GM21526 (cell line): ENCODE measurements around the gene RNF167.

ENCODE experiments used
- ATAC-seq: cut with Tn5 transposase; IDR thresholded peaks from one replicate; pipeline ENCODE4 v1.9.1; 2021; ENCODE audit warnings: moderate library complexity; ENCODE audit not compliant: unreplicated experiment, low FRiP score

Gene RNF167

DNA sequence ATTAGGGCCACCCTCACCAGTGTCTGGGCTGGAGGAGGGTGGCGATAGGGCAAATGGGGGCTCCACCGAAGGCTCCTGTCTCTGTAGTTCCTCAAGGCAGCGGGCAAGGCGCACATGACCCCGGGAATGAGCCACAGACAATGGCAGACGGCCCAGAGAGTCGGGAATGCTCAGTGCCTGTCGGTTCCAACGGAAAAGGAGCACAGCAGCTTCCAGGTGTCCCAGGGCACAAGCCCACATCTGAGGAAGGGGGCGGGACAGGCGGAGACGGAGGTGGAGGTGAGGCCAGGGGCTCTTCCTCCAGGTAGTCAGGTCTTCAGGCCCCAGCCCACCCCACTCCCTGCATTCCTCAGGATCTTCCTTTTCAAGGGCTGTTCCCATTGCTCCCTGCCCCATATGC is 32.7 kb downstream of the RNF167 start:
- ATAC-seq, result no peak

DNA sequence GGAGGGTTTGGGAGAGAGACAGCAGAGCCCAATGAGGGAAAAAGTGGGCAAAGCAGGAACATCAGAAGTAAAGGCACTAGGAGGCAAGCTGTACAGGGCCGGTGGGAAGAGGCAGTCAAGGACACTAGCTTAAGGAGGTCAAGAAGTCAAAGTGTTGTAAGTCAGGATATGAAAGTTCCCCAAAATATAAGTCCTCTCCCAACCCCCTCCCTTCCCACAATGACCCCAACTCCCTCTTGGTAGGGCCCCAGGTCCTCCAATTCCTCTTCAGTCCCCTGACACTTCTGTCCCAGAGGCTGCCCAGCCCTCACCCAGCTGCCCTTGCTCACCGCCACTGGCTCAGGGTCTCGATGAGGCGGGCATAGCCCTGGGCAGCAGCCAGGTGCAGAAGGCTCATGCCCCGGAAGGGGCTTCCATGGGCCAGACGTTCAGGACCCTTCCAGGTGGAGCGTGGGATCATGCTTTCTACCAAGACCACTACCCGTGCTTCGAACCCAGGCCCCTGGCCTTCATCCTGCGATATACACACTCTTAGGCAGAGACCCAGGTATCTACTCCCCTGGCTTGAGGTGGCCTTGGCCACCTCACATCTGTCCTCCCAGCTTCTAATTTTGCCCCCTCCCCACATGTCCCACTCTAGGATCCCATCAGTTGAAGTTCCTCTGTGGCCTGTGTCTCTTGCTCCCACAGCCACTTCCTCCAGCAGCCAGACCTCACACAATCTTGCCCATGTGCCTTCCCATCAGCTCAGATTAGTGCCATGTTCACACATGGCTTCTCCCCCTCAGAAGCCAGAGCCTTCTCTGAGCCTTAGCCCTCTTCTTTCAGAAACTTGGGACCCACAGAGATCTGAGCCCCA is 33.4 kb downstream of the RNF167 start:
- no peak for ATAC-seq

DNA sequence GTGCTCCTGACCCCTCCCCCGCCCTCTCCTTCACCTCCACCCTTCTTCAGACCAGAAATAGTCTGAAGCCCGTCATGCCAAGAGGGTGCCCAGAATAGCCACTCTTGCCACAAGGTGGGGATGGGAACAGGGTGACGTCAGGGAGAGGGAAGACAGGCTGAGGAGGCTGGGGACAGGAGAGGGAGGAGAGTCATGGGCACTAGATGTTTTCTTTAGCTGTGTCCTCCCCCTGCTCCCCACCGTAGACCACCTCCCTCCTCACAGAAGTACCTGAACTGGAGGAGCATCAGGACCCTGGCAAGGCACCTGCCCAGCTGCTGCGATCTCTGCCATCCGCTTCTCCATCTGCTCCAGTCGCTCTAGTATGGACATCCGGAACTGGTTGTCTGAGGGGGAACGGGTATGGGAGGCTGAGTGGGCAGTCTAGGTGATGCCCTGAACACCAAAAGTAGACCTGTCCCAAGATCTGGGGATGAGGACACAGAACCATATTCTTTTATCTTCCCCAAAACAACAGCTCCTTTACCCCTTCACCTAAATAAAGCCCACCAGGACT is 34.1 kb downstream of the RNF167 start:
- no peak for ATAC-seq

DNA sequence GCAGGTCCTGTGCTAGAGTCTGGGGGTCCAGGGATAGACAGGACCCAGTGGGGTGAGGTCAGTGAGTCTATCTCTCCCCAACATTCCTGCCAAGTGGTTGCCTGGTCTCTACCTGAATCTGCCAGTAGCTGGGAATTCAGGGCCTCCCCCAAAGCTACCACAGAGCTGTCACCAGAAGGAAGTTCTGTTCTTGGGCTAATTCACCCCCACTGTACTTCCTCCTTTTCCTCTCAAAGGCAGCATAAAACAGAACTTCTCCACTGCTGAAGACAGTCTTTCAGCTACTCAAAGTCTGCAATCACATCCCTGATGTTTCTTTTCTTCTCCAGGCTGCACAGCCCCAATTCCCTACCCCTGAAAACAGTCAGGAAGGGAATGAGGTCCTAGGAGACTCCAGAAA is 38.7 kb downstream of the RNF167 start:
- no peak for ATAC-seq

DNA sequence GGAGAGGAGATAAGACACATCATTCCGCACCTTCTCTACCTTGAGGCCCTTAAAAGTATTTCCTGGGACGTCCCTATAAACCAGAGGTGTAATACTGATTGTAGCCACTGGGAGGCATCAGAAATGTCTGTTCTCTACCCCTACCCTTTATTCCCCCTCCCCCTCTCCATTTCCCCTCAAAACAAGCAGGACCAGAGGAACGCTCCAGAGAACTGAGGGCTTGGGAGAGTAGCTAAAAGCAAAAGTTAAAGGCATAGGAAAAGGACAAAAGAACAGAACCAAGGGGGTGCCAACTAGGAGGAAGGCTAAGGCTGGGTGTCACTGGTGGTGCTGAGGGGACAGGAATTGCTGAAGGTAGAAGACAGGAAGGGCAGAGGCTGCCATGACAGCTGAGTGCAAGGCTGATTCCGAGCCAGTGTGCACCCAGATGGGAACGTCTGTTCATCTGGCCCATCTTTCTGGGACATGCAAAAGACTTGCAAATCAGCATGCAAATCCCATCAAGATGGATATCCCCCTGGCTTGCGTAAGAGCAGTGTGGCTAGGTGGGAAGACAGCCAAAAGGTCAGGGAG is 40.7 kb downstream of the RNF167 start:
- no peak for ATAC-seq

DNA sequence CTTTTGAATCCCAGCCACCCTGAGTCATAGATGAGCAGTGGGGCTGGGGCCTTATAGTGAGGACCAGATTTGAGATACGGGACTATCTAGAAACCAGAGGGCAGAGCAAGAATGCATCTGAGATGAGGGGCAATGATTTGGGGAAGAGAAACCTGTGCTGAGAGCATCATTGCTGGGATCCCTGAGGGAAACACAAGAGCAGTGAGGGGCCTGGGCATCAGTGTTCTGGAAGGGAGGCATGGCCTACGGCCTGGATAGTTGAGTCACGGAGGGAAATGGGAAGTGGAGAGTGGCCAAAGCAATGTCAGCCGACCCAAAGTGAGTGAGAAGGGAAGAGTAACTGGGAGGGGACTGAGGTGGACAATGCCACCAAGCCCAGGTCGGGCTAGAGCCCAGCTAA is 42.2 kb downstream of the RNF167 start:
- no peak for ATAC-seq

DNA sequence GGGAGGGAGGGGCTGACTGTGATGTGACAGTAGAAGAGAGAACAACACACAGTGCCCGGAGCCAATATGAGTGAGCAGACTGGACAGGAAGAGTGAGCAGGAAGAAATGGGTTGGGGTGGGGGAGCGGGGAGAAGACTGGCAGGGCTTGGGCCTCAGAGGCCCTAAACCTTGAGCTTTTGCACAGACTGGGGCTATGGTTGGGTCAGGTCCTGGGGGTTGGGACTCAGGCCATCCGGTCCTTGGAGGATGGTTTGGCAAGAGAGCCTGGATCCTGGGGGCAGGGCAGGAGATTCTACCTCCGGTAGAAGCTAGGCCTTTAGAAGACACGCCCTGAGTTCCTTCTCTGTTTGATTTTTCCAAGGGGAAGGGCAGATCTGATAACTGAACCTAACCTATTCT is 46.3 kb downstream of the RNF167 start:
- ATAC-seq, result no peak

DNA sequence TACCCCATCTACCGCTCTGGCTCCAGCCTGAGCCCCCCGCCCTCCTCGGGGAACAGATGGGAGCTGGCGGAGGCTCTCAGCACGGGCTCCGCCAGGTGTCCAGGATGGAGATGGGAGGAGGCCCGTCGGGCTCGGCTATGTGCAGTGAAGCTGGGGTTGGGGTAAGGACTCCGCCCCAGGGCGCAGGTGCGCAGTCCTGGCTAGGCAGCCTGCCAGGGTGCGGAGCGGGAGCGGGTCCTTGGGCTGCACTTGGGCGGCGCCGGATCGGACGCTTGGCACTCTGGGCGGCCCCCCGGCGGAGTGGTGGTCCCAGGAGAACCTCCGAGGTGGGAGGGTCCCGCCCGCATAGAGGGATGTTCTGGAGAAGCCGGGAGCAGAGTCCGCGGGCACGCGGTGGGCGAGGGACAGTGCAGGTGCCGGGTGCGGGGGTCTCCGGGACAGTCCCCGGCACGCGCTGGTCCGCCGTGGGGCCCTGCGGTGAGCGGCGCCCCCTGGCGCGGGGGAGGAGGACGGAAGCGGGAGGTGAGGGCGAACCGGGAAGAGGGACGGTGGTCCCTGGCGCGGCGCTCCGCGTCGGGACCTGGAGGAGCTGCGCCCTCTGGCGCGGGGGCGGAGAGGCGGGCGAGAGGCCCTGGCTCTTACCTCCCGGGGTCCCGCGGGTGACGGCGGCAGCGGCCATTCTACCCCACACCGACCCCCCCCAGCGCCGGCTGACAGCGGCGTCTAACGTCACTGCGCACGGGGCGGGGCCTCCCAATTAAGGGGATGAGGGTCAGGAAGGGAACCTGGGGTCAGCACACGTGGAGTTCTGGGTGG is 47.1 kb downstream of the RNF167 start, which contains the start of gene CAMTA2:
Gene CAMTA2, minus strand, starts transcription at position 725 of the 816 bp plus-strand sequence. CDS start 1,453 bp downstream, outside the sequence.
- peak; percentile 49 for ATAC-seq

DNA sequence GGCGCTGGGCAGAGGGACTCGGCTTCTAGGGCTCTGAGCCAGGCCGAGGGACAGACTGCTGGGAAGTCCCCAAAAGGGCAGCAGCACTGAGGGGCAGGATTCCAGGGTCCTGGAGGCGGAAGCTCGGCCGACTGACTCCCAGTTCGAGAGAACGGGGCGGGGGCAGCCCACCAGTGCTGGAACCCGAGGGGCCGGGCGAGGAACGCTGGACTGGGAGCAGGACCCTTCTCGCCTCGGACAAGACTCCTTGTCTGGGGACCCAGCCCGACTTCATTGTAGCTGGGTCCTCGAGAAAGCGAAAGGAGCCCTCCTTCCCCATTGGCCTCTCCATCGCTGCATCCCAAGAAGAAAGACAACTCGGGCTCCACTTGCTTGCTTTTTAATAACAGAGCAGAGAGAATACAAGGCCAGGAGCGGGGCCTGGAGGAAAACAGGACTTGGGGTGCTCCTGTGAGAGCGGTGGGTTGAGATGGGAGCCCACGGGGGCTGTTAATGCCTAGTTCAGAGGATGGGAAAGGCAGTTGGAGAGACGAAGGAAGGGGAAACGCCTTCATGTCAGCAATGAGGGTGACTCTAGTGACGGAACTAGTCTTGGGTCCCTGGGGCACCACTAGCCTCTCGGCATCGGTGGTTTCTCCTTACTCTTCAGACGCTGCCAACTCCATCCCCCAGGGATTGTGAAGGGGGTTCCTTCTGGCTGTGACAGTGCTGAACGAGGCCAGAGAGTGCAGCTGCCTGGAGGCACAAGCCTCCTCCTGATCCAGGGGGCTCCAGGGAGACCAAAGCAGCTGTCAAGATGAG is 47.9 kb downstream of the RNF167 start:
- ATAC-seq, result no peak

DNA sequence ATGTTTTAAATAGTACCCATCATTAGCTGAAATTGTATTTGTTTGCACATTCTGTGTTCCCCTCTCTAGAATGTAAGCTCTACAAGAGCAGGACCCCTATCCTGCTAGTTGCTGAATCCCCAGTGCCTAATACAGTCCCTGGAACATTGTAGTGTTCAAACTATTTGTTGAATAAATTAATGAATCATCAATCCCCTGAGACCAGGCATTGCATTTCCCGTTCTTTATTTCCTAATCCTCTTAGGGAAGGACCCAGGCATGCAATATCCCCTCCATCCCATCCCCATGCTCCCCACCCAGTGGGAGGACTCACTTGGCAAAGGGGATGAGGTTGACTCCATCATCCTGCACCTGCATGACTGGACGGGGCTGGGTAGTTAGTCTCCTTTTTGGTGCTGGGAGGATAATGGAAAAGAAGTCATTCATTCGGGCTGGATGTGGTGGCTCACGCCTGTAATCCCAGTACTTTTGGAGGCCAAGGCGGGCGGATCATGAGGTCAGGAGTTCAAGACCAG is 54.1 kb downstream of the RNF167 start:
- no peak for ATAC-seq
